ENCODE data around the gene NRXN3.
"Not testable (repeated sequence)": the region's sequence is repeated elsewhere in the genome, so short reads cannot be mapped to it uniquely, and the experiment has no call there.

NRXN3 gene

GRCh38 chr14:78448164-78449094 lies 278.3 kb downstream of the NRXN3 start:
- Histone ChIP-seq H3K4me3 (no peak overlapping the region), H3K27ac (no peak overlapping the region)

- H3K4me3 ChIP-seq = no peak overlapping the region
Measured at GRCh38 chr14:78450669-78451318, 280.6 kb downstream of the NRXN3 start.

GRCh38 chr14:78451319-78451695 lies 281.1 kb downstream of the NRXN3 start:
- H3K4me3 ChIP-seq = no peak overlapping the region
- H3K27ac ChIP-seq = no peak overlapping the region

More at GRCh38 chr14:78450669-78451318, 280.6 kb downstream of the NRXN3 start:
- H3K27ac ChIP-seq = no peak overlapping the region

DNA sequence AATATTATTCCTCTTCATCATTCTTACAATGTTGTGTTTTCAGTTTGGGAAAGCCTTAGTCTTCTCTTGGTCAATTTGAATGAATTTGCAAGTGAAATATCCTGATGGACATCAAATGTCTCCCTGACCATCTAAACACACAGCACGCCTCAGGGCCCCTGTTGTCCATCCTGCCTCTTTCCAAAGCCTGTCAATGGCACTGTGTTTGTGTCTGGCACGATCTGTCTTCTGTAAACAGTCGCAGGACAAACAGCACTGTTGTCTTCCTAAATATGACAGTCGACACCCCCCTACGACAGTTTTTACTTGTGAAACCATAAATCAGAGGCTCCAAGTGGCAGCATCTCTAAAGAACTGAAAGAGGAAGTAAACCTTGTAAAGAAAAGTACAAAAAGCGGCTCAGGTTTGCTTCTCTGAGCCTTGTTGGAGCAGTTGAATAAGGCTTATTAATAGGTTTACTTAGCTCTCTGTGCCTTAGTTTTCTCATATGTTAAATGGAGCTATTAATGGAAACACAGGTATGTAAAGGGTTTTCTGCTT lies 285.8 kb downstream of the NRXN3 start:
- Histone ChIP-seq H3K4me3 (no peak overlapping the region), H3K27ac (no peak overlapping the region)

DNA sequence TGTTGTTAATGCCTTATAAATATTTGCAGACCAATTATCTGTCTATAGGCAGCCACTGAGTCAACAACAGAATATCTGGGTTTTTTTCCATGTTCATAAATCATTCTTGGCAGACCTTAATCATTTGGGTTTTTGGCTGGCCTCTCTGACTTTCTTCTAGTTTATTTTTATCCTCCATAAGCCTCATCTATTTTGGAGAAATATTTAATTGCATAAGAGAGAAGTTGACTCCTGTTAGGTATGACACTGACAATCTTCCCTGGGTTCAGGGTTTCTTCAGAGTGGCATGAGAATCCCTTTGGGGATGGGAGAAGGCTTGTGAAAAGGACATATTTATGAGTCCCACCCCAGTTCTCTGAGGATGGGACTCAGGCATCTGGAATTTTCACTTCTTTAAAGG lies 299.8 kb downstream of the NRXN3 start:
- Histone ChIP-seq H3K4me3 (no peak overlapping the region), H3K27ac (no peak overlapping the region)

- Histone ChIP-seq H3K27ac (no peak overlapping the region), H3K4me3 (no peak overlapping the region)
Measured at GRCh38 chr14:78479127-78479780, 309.1 kb downstream of the NRXN3 start.

DNA sequence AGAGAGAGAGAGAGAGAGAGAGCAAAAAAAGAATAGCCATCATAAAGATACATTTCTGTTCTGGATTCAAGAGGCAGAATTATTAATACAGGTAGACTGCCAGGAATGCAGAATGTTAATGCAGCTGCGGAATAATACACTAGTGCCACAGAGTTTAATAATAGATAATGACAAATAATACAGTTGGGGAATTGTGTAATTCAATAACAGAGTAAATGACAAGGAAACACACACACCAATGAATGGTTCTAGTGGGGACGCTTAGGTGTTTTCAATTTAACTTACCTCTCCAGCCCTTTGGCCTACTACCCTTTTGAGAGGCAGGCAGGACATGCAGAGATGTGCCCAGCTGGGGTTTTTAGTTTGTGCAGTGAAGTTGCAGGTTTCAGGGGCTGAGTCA lies 313.9 kb downstream of the NRXN3 start:
- Histone ChIP-seq H3K27ac (no peak overlapping the region), H3K4me3 (no peak overlapping the region)

DNA sequence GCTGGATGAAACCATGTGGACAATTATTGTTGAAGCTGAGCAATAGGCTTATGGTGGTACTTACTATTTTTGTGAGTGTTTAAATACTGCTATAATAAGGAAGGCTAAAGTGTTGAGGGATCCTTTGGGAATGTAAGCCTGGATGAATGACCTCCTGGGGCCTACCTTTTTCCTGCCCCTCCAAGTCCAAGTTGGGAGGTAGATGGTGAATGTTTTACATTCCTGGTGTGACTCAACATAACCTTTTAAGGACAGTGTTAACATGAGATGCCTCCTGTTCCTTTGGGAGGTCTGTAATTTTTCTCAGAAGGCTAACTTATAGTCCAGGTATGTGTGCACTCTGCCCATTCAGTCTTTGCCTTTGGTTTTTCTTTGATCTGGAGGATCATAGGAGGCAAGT lies 315.9 kb downstream of the NRXN3 start:
- Histone ChIP-seq H3K4me3 (no peak overlapping the region), H3K27ac (no peak overlapping the region)

DNA sequence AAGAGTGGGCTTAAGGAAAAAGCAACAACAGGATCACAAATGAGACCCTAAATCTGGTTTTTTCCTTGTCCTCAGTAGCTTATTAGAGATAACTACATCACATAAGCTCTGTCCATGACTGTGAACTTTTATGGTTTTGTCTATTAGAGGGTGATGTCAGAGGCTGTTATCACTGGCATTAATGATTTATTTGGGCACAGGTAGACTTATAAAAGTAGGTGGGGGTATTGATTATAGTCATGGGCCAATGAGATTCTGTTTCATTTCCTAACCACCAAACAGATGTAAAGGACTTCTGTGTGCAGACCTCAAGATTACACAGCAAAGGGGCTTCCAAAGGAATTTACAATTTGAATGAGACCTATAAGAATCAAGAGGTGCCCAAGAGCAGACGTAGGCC lies 316.4 kb downstream of the NRXN3 start:
- H3K27ac ChIP-seq = no peak overlapping the region

GRCh38 chr14:78487573-78487972 lies 317.4 kb downstream of the NRXN3 start:
- H3K4me3 ChIP-seq = not testable (repeated sequence)

More for the DNA sequence above, 316.4 kb downstream of the NRXN3 start:
- no peak overlapping the region for H3K4me3 ChIP-seq

GRCh38 chr14:78488938-78489337 lies 318.8 kb downstream of the NRXN3 start:
- Histone ChIP-seq H3K27ac (no peak overlapping the region), H3K4me3 (no peak overlapping the region)

More at GRCh38 chr14:78487573-78487972, 317.4 kb downstream of the NRXN3 start:
- H3K27ac ChIP-seq = not testable (repeated sequence)

DNA sequence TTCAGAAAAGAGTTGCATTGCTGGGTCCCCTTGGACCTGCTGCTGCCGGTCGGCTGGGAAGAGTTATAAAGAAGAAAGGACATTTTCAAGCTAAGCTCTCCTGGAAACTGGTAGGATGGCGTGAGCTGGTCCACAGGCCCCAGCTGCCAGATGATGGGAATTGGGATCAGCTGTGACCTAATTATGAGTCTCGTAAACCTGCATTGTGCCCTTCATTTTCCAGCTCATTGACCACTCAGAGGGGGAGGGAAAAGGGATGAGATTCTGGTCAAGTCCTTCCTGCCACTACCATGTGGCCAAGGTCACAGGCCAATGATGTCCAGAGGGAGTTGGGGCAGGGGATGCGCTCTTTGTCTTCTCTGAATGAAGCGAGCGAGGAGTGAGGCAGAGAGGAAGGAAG lies 320.9 kb downstream of the NRXN3 start:
- no peak overlapping the region for H3K4me3 ChIP-seq
- no peak overlapping the region for H3K27ac ChIP-seq

DNA sequence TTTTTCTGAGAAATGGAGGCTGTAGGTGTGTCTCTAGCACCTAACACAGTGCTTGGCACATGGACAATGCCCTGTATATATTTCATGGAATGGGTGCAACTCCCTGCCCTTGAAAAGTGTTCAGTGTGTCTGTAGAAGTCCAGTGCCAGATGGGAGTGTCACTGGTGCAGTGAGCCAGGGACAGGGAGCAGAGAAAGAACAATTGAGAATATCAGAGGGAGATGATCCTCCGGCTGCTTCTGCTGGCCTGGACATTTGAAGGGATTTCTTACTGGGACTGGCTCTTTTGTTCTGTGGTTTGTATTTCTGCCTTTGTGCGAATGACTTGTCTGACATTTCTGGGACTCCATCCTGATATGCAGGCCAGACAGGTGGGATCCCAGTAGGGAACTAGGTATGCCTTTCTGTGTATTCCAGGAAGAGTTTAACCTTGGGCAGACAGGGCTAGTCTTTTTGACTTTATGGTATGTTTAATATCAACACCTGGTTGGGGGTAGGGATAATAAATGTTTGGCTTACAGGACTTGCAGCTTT lies 328.0 kb downstream of the NRXN3 start:
- no peak overlapping the region for H3K27ac ChIP-seq
- no peak overlapping the region for H3K4me3 ChIP-seq

- no peak overlapping the region for H3K27ac ChIP-seq
- H3K4me3 ChIP-seq = no peak overlapping the region
Measured at GRCh38 chr14:78501909-78502308, 331.7 kb downstream of the NRXN3 start.

DNA sequence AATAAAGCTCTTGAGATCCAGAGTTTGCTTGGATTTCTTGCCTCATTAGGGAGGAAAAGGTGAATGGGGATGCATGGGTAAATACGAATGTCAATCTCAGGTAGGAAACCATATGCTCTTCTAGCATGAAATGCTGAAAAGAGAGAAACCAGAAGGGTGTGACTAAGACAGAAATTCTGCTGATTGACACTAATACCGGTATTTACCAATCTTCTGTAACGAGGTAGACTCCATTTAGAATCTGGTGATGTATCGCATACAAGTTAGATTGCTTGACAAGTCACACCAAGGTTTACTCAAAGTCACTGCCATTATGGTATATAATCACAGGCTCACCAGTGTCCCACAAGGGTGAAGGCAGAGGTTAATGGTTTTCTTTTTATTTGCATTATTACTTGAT lies 337.9 kb downstream of the NRXN3 start:
- no peak overlapping the region for H3K27ac ChIP-seq
- no peak overlapping the region for H3K4me3 ChIP-seq

DNA sequence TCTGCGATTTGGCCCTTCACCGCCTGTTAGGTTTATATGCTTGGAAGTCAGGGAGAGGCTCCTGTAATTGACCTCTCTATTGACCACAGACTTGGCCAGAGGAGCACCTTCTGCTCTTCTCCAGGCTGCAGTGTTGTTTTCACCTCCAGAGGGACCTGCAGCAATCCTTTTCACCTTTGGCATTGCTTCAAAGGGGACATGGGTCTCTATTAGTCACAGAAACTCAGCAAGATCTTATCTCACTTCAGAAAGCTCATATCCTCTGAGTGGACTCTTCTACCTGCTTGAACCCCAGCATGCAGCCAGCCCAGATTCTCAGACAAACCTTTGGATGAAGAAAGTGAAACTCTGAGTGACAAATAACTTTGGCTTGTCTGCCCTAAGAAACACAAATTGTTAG lies 339.3 kb downstream of the NRXN3 start:
- Histone ChIP-seq H3K27ac (no peak overlapping the region), H3K4me3 (no peak overlapping the region)

GRCh38 chr14:78512021-78512420 lies 341.8 kb downstream of the NRXN3 start:
- H3K4me3 ChIP-seq = no peak overlapping the region
- no peak overlapping the region for H3K27ac ChIP-seq

- Histone ChIP-seq H3K27ac (no peak overlapping the region), H3K4me3 (no peak overlapping the region)
Measured at GRCh38 chr14:78519863-78520262, 349.7 kb downstream of the NRXN3 start.

GRCh38 chr14:78524196-78524595 lies 354.0 kb downstream of the NRXN3 start:
- Histone ChIP-seq H3K4me3 (no peak overlapping the region), H3K27ac (no peak overlapping the region)

DNA sequence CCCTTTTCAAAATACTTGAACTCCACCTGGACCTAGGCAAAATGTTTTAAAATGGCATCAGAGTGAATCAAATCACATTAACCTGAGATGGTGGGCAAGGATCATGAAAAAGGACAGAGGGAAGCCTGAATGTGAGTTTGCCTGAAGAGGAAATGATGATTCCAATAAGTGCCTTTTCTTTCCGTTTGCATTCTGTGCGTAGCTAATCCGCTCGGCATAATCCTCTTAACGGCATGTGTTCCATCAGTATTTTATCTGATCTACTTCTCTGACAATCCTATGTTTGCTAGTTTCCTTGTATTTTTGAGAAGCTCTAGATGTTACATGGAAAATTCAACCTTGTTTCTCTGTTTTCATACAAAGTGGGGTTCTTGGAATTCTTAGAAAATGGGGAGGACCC lies 354.6 kb downstream of the NRXN3 start:
- Histone ChIP-seq H3K27ac (no peak overlapping the region), H3K4me3 (no peak overlapping the region)
